NOMO-1 treated with DMSO at 0.1 percent for 48 hours (cell line): Measurements from ENCODE around the gene PKN1.
A peak's percentile ranks its signal among the peaks of the same experiment; 100 is the strongest.
"Not testable (repeated sequence)": the region's sequence is repeated elsewhere in the genome, so short reads cannot be mapped to it uniquely, and the experiment has no call there.

ENCODE experiments used
- DNase-seq: peaks from one replicate; lab custom pipeline; 2025; ENCODE audit not compliant: unreplicated experiment; lab: John Stamatoyannopoulos, UW

Gene PKN1

DNA sequence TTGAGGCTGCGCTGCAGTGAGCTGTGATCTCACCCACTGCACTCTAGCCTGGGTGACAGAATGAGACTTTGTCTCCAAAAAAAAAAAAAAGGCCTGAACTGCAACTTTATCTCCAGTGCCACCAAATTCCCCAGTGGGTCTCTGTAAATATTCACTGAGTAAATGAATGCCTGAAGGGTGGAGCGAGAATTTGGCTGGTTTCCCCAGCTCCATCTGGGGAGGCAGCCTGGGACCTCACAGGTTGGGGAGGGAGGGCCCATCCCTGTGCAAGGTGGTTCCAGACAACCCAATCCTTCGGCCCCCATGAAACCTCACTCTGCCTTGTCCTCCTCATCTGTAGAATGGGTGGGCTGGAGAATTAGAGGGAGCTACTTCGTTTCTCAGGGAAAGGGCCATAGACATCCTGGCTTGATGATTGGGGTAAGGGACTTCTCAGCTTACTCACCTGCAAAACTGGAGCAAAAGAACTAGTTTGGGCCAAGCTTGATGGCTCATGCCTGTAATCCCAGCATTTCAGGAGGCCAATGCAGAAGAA lies 4.2 kb upstream of the PKN1 start:
- DNase-seq, result no peak

DNA sequence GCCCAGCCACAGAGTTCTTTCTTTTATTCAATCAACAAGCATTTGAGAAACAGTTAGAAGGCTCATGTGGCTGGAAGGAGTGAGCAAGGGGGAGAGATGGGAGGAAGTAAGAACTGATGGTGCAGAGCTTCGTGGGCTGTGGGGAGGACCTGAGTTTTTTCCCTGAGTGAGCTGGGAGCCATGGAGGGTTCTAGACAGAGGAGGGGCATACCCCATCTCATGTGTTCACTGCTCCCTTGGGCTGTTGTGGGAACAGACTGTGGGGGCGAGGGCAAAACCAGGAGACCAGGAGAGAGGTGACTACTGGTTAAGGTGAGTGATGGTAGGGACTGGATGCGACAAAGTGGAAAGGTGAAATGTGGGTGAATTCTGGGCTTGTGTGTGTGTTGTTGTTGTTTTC lies 2.4 kb upstream of the PKN1 start:
- DNase-seq, result no peak

DNA sequence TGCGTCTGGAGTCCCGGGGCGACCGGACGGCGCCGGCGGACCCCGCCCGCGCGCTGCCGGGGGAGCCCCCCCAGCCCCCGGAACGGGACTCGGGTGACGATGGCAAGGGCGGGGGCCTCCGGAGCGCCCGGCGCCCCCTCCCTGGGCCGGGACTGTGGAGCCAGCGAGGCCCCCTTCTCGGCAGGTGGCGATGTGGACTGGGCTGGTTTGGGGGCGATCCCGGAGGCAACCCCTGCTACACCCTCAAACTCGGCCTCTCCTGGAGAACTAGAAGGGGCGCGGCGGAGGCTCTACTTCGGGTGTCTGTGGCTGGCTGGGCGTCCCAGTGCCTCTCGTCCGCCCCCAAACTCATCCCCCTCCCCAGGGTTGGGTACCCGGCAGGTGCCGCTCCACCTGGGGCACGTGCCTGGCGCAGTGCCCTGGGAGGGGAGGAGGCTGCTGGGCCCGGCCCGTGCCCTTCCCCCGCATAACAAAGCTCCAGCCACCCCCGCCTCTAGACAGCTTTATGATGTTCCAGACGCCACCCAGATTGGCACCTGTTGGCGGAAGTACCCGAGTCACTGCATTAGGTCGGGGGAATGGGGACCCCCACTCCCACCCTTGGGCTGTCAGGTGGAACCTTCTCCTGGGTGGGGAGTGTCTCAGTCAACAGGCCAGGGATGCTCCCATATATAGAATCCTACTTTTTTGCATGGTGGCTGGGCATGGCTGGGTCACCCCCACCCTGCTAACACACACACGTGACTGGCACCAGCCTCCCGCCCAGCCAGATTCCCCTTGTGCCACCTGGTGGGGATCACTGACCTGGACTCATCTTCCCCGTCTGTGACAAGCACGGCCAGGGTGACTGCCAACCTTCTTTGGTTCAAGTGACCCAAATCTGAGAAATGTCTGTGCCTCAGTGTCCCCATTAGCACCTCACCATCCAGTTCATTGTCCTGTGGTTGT lies 722 bp downstream of the PKN1 start:
- DNase-seq, result no peak

DNA sequence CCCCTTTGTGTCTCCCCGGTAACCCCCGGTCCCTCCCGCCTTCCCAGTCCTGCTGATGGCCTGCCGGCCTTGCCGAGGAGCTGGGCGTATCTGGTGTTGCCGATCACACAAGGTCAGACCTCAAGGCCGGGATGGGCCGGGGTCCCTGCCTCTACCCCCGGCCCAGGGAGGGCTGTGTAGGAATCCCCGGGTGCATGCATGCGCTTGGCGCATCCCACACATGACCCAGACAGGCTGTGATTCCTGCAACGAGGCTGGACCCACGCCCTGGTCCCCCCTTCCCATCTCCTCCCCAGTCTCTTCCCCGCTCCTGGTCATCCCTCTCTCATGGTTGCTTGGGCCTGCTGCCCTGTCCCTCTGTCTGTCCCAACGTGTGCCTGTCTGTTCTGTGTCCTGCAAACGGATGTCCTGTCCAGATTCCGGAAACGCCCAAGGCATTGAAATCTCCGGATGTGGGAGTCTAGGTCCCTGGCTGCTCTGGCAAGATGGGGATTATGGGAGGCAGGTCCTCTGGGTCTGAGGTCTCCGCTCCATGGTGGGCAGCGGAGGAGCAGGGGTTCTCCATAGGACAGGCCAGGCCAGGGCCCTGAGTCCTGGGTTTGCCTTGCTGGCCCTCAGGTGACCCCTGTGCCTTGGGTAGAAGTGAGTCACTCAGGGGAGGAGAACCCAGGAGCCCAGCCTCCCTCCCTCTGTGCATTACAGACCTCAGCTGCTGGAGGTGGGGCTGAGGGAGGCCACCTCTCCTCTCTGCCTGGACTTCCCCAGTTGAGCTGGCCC lies 1.6 kb downstream of the PKN1 start:
- peak; percentile 60 for DNase-seq

DNA sequence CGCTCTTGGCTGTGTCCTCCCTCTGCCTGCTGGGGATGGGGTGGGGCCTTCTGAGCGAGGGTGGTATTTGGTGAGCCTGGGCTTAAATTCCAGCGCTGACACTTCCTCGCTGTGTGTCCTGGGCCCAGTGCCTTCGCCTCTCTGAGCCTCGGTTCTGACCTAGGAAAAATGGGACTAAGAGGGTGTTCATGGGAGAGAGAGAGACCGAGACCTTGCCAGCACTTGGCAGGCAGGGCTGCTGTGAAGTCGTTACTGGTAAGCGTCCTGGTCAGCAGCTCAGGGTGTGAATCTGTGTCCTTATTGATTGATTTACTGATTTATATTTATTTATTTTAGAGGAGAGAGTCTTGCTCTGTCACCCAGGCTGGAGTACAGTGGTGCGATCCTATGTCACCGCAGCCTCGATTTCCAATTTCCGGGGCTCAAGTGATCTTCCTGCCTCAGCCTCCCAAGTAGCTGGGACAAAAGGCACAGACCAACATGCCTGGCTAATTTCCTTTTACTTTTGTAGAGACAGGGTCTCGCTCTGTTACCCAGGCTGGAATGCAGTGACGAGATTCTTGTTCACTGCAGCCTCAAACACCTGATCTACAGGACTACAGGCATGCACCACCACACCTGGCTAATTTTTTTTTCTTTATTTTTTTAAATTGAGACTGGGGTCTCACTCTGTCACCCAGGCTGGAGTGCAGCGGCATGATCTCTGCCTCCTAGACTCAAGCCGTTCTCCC lies 2.4 kb downstream of the PKN1 start:
- no peak for DNase-seq

DNA sequence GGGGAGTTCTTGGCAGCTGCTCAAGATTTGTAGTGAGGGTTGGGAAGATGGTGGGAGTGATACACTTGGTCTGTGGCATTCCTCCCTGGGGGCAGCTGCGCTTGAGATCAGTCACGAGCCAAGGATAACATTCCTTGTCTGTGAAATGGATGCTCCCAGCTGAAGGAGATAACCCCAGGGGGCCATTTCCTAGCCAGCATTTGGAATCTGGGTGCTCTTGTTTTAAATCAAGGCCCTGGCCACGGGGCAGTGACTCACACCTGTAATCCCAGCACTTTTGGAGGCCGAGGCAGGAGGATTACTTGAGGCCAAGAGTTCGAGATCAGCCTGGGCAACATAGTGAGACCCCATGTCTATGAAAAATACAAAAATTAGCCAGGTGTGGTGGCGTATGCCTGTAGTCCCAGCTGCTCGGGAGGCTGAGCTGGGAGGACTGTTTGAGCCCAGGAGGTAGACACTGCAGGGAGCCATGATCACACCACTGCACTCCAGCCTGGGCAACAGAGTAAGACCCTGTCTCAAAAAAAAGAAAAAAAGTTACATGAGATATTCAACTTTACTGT lies 4.6 kb downstream of the PKN1 start:
- DNase-seq, result no peak

DNA sequence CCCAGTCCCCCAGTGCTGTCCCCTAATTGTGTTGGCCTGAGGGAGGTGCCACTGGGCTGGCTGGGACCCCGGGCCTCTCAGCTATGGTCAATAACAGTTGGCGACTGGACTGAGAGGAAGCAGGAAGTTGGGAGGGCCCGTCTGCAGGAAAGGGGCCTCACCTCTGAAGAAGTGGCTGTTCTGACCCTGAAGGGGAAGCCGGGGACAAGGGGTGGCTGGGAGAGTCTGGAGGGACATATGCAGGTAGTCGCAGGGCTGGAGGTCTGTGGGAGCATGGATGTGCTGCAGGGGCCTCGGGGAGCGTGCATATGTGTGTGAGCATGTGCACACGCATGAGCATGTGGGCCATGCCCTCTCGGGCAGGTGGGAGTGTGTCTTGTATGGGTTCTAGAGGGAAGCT lies 5.9 kb downstream of the PKN1 start:
- peak; percentile 16 for DNase-seq

DNA sequence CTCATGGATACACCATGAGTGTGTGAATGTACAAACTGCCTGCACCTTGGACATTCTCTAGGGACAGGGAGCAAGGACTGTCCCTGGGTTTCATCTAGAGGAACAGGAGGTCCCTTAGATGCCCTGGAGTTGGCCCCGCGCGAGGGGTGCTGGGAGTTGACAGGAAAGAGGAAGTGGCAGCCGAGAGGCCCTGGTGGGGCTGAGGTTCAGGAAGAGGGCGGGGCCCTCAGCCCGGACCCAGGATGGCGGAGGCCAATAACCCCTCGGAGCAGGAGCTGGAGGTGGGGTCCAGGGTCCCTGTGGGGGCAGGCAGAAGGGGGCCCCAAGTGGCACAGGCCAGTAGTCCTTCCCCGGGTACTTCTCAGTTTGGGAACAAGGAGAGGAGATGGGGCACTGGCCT lies 6.9 kb downstream of the PKN1 start:
- peak; percentile 95 for DNase-seq

DNA sequence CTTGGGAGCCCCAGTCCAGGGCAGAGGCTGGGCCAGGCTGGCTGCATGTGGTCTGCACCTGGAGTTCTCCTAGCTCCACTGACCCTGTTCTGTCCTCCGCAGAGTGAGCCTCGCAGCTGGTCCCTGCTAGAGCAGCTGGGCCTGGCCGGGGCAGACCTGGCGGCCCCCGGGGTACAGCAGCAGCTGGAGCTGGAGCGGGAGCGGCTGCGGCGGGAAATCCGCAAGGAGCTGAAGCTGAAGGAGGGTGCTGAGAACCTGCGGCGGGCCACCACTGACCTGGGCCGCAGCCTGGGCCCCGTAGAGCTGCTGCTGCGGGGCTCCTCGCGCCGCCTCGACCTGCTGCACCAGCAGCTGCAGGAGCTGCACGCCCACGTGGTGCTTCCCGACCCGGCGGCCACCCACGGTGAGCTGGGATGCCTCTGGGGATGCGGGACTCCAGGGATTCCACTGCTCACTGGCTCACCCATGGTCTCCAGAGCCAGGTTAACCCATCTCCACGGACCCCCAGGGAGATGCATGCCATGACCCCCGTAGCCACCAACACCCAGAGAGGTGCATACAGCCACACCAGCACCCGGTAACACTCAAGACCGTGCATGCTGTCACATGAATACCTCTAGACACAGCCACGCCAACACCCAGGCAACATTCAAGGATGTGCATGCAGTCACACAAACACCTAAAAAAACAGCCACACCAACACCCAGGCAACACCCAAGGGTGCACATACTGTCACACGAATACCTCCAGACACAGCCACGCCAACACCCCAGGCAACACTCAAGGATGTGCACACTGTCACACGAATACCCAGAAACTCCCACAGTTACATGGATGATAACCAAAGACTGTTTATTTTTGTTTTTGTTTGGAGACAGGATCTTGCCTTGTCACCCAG lies 8.2 kb downstream of the PKN1 start:
- no peak for DNase-seq

DNA sequence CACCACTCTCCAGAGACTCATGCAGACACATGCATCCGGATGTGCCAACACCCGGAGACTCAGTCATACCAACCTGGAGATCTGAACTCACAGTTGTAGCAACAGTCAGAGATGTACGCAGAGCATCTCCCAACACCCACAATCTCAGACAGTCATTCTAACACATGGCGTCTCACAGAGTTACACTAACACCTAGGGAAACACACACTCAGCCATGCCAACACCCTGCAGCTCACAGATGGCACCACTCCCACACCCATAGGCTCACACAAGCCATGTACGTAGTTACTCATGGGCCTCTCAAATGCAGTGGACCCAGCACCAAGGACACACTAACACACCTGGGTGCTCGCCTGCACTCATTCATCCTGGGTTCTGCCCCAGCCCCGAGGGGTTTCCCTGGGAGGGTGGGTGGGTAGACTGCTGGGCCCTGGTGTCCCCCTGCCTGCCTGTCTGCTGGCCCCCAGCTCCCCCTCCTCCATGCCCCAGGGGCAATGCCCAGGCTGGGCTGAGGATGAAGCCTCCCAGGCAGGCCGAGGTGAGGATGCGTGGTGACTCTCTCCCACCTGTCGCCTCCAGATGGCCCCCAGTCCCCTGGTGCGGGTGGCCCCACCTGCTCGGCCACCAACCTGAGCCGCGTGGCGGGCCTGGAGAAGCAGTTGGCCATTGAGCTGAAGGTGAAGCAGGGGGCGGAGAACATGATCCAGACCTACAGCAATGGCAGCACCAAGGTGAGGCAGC lies 10.0 kb downstream of the PKN1 start:
- no peak for DNase-seq

DNA sequence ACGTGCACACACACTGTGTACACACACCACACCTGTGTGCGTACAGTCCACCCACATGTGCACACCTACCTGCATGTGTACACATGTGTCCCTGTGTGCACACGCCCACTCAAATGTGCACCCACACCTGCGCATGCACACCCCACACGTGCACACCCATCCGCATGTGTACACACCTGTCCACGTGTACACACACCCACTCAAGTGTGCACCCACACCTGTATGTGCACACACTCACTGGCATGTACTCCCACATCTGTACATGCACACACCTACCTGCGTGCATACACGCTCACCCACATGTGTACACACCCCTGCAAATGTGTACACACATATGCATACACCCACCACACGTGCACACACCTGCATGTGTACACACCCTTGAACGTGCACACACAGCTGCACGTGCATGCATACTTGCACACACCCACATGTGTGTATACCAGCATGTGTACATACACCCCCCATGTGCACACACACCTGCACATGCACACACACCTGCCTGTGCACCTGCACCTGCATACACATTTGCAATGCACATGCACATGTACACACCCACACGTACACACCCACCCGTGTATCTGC lies 10.6 kb downstream of the PKN1 start:
- no peak for DNase-seq

DNA sequence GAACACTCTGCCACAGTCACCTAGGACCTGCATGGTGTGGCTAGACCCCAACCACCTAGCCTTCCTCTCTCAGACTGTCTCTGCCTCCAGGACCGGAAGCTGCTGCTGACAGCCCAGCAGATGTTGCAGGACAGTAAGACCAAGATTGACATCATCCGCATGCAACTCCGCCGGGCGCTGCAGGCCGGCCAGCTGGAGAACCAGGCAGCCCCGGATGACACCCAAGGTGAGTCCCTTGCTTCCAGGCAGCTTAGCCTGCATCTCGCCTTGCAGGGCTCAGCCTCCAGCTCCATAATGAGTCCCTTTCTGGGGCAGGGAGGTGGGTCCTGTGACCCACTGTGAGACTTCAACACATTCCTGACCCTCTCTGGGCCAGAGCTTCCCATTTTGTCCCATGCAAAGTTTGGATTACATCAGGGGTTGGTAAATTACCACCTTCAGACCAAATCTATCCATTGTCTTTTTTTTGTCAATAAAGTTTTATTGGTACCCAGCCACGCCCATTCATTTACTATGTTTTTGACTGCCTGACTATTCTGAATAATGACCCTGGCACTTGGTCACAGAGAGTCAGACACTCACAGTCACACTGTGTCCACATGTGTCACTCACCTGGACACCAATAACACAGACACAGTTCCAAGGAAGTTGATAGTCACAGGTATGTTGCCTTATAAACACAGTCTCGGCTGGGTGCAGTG lies 13.4 kb downstream of the PKN1 start:
- DNase-seq, result no peak

DNA sequence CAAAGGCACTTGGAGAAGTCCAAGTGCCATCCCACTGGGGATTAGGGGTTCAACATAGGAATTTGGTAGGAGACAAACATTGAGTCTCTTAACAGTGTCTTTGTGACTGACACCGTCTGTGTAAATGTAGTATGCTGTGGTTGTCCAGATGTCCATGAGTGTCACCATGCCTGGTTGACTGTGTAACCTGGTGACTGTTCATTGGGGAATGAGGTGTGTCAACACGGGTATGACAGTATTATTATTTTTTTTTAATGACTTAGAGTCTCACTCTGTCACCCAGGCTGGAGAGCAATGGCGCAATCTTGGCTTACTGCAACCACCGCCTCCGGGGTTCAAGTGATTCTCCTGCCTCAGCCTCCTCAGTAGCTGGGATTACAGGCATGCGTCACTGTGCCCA lies 16.2 kb downstream of the PKN1 start:
- no peak for DNase-seq

DNA sequence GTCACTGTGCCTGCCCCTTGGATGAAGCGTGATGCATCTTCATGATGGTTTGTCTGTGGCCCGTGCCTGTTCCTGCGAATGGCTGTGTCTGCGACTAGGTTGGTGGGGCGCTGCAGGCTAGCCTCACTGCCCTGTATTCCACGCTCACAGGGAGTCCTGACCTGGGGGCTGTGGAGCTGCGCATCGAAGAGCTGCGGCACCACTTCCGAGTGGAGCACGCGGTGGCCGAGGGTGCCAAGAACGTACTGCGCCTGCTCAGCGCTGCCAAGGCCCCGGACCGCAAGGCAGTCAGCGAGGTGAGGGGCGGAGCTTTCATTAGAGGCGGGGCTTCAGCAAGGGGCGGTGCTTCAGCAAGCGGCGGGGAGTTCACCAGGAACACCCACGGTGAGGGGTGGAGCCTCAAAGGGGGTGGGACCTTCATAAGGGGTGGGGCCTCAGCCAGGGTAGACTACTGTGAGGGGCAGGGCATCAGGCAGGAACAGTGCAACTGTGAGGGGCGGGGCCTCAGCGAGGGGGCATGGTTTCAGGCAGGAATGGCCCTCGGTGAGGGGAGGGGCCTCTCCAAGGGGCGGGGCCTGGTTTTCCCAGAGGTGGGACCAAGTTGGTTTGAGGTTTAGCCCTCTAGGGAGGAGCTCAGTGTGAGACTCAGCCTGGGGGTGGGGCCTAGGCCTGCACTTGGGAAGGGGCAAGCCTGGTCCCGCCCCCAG lies 17.2 kb downstream of the PKN1 start:
- DNase-seq, result no peak

DNA sequence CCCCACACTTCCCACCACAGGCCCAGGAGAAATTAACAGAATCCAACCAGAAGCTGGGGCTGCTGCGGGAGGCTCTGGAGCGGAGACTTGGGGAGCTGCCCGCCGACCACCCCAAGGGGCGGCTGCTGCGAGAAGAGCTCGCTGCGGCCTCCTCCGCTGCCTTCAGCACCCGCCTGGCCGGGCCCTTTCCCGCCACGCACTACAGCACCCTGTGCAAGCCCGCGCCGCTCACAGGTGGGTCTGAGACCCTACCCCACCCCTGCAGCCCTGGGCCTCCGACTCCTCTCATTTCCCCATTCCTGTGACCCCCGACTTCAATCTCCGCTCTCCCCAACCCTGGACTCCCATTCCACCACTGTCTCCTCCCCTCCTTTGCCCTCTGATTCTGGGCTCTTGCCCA lies 17.8 kb downstream of the PKN1 start:
- DNase-seq, result no peak

DNA sequence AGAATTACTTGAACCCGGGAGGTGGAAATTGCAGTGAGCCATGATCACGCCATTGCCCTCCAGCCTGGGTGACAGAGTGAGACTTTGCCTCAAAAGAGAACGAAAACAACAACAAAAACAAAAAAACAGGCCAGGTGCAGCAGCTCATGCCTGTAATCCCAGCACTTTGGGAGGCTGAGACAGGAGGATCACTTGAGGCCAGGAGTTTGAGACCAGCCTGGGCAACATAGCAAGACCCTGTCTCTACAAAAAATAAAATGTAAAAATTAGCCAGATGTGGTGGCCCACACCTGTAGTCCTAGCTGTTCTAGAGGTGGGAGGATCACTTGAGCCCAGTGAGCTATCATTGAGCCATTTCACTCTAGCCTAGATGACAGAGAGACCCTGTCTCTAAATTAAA lies 19.2 kb downstream of the PKN1 start:
- DNase-seq, result not testable (repeated sequence)

DNA sequence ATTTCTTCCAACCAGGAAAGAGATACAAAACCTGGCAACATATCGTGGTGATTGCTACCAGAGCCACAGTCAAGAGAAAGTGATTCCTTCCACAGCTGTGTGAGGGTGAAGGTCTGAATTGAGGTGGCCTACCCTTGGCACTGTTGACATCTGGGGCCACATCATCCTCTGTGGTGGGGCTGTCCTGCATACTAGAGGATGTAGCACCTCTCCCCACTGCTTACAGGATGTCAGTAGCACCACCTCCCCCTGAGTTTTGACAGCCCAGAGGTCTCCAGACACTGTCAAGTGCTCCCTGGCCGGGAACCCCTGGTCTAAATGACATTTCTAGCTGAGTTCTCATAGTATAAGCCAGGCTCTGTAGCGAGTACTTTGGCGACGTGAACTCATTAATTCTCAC lies 26.6 kb downstream of the PKN1 start:
- DNase-seq, result no peak

DNA sequence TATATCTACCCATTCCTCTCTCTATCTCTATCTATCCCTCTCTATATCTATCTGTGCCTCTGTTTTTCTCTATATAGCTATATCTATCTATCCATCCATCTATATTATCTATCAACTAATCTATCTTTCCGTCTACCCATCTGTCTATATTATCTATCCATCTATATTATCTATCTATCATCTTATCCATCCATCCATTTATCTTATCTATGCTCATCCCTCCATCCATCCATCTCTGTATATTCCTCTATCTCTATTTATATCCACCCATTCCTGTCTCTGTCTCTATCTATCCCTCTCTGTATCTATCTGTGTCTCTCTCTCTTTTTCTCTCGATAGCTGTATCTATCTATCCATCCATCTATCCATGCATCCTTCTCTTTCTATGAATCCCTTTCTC lies 27.8 kb downstream of the PKN1 start:
- DNase-seq, result no peak
